ENCODE results near the gene STK16. TPM values are rescaled to one million over a fixed set of nuclear protein-coding genes. Genes with fewer than 3 reads are reported as not detected.

Gene STK16
- total RNA-seq, 4 donors from 2014 or later = 13.7 to 22.2 (median 15.4) TPM

DNA sequence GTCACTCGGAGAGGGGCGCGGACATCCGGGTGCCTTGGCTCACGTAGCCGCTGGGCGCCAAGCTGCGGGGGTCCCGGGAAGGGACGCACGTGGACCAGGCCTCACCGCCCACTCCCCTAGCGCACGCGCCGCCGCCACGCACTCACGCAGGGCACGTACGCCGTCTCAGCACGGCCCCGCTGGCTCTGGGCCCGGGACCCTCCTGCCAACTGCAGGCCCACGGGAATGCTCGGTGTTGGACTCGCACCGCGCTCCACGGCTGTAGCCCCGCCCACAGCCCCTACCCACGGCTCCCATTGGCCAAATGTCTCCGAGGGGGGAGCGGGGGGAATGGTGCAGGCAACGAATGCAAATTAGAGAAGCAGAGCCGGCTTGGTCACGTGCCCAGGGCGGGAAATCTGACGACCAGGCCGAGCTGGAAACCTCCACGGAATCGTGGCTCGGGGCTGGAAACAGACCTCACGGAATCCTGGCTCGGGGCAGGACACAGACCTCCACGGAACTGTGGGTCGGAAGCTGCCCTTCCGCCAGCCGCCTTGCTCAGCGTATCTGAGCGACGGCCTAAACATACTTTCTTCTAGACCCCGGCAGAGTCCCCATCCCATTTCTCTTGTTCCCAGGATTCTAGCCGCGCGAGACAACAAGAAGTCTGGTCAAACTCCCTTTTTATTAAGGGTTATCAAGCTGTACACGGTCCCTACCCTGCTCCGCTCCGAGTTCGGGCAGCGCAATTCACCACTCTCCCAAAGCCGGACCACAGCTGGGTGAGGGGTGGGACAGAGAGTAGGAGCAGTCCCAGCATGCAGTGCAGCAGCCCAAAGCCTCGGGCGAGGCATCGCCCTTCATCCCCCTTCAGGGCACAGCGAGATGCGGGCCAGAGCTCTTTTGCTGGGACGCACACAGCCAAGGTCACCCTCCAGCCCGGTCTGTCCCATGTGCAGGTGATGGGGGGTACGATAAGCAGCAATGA is 26.3 kb upstream of the STK16 start, which contains the start of gene ABCB6:
TSS of gene ABCB6 (minus strand) at position 227 of the 970 bp plus-strand sequence. CDS start 285 bp downstream, outside the sequence.
- TF ChIP-seq, protein P1, sequence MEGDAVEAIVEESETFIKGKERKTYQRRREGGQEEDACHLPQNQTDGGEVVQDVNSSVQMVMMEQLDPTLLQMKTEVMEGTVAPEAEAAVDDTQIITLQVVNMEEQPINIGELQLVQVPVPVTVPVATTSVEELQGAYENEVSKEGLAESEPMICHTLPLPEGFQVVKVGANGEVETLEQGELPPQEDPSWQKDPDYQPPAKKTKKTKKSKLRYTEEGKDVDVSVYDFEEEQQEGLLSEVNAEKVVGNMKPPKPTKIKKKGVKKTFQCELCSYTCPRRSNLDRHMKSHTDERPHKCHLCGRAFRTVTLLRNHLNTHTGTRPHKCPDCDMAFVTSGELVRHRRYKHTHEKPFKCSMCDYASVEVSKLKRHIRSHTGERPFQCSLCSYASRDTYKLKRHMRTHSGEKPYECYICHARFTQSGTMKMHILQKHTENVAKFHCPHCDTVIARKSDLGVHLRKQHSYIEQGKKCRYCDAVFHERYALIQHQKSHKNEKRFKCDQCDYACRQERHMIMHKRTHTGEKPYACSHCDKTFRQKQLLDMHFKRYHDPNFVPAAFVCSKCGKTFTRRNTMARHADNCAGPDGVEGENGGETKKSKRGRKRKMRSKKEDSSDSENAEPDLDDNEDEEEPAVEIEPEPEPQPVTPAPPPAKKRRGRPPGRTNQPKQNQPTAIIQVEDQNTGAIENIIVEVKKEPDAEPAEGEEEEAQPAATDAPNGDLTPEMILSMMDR (IDR thresholded peaks at IDR 0.05; ENCODE audit: low read depth) = no peak

DNA sequence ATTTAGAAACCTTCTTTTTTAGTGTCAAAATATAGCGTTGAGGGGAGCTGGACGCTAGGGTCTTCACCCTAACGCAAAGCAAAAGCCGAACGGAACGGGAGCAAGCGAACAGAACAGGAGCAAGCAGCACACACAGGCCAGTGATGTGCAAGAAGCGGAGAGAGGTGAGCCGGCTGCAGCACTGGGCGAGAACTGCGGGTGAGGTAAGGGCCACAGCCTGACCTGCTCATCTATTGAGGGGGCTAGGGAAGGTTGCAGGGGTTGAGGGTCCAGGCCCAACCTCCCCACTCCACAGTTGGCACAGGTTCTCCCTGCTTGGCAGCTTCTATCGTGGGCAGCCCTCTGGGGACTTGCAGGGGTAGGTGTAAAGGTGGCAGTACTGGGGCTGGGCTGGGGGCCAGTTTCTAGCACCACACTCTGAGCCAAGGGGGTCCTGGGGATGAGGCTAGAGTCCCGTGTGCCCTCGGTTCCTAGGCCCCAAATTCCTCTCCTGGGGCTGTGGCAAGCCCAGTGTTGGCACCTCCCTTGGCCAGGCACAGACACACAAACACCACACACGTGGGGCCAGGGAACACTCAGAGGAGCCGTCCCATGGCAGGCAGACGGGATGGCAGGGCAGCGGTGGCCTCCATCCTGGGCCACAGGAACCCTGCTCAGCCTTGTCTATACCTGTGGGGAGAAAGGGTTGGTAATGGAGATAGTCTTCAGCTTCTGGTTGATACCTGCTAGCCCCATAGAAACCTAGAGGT is 25.3 kb upstream of the STK16 start:
- TF ChIP-seq, protein P1 (IDR thresholded peaks at IDR 0.05; ENCODE audit: low read depth) = no peak

DNA sequence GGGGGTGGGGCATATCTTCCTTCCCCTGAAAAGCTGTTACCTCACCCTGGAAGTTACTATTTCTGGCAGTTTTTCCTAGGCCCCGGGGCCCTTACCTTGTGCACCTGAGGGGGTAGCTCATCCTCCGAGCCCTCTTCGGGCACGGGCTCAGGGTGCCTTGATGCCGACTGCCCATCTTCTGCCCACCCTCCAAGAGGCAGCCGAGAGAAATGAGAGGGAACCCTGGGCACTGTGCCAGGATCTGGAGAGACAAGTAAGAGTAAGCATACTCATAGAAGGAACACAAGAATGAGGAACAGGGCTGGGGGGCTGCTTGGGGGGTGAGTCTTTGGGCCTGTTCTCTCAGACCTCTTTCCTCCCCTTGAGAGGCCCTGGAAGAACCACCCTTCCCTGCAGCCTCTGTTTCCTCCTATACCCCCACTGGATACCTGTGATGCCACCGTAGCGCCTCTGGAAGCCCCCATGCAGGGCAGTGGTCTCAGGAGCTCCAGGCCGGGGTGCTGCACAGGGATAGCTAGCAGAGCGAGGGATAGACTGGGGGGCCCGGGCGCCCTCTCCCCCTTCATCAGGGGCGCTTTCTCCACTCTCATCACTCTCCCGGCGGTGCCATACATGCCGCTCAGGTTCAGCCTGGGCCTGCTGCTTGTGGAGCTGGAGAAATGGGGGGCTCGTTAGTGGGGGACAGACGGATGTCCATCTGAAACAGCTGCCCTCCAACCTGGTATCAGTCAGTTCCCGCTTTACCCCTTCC is 24.5 kb upstream of the STK16 start:
- TF ChIP-seq, protein P1 (IDR thresholded peaks at IDR 0.05; ENCODE audit: low read depth) = no peak

DNA sequence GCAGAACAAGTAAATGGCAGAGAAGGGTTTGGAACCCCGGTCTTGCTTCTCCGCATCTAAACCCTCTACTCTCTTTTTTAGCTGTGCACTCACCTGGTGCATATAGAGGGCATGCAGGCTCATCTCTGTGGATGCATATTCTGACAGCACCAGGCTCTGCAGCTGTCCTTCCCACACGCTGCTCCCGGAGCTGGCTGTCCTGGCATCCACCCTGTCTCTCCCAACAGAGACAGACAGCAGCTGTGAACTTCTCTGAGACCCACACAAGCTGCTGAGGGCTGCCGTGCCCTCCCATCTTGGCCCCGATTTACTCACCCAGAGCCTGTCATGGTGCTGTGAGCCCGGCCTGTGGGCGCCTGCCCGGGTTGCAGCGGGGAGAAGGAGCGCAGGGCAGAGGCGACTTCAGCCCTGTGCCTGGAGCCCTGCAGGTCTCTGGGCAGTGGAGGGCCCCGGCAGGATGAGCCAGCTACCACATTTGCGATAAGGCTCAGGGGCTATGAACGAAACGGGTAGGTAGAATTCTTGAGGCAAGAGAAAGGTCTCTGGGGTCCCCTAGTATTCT is 23.2 kb upstream of the STK16 start:
- TF ChIP-seq, protein P1 (IDR thresholded peaks at IDR 0.05; ENCODE audit: low read depth) = no peak

DNA sequence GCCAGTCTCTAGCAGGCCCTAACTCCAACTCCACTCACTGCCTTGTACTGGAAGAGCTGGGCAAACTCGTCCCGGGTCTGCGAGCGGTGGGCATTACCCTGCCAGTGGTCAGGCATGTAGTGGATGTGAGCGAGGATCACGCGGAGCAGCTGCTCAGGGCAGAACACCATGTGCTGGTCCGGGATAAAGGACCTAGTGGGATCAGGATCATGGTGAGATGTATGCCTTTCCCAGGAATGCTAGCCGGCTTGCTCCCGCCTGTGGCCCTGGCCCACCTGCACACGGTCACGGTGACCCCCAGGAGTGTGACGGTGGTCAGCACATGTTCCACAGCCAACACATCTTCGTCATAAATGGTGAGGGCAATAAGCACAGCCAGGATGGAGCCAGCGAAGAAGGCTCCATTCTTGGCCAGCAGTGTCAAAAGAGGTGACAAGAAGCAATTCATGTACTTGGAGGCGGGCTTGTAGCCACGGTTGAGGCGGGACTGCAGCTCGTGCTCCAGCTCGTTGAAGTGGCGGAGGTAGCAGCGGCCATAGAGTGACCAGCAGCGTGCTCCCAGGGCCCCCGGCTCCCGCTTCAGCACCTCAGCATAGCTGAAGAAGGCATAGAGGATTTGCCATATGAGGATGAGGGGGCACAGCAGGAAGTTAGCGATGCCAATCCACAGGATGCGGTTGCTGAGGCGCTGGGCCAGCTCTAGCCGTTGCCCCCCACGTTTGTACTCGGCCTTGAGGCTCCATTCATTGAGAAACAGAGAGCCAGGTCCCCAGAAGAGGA is 21.3 kb upstream of the STK16 start:
- TF ChIP-seq, protein P1 (IDR thresholded peaks at IDR 0.05; ENCODE audit: low read depth) = no peak

DNA sequence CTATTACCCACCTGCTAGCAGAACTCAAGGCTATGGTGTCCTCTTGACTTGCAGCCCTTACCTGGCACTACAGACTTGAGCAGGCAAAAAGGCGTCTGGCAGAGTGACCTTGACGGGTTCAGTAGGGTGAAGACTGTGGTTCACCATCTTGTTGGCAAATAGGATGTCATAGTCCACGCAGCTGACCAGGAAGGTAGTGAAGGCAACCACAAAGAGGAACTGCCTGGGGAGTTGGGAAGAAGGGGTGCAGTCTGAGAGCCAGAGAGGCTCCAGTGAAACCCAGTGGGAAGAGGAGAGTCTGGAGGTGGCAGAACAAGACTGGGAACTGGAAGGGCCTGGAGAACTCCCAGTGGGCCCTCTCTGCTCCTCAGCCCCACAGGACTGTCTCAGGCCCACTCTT is 19.9 kb upstream of the STK16 start:
- TF ChIP-seq, protein P1 (IDR thresholded peaks at IDR 0.05; ENCODE audit: low read depth) = no peak

Measured in subcutaneous adipose tissue (tissue), 4 donors.